Mesendoderm (in vitro differentiated cells): ENCODE results near the gene TMEM106C.

Source experiments
- DNase-seq: peaks from one replicate; pipeline ENCODE4 v3.0.0; 2013
- H2AK5ac ChIP-seq: 2 replicates; pipeline ENCODE4 v1.6.1; 2013; ENCODE audit warnings: low read length, inconsistent platforms
- H2BK120ac ChIP-seq: 2 replicates; pipeline ENCODE4 v1.6.1; 2013; ENCODE audit warnings: low read depth, mild to moderate bottlenecking, low read length, moderate library complexity, mixed read lengths
- H2BK15ac ChIP-seq: replicated peaks from 2 replicates; pipeline ENCODE4 v1.6.1; 2013; ENCODE audit warnings: low read depth, mild to moderate bottlenecking, moderate library complexity
- H2BK5ac ChIP-seq: 2 replicates; pipeline ENCODE4 v1.6.1; 2013; ENCODE audit warnings: low read length, inconsistent platforms
- H3K18ac ChIP-seq: 2 replicates; pipeline ENCODE4 v1.6.1; 2013; ENCODE audit warnings: mild to moderate bottlenecking, low read length, mixed read lengths
- H3K23ac ChIP-seq: one replicate; pipeline ENCODE4 v1.6.1; 2013; ENCODE audit warnings: low read length
- H3K27ac ChIP-seq: 2 replicates; pipeline ENCODE4 v1.5.1; 2013; ENCODE audit warnings: low read depth, mild to moderate bottlenecking, inconsistent platforms, low read length, moderate library complexity
- H3K27me3 ChIP-seq: 2 replicates; pipeline ENCODE4 v1.6.1; 2013; ENCODE audit warnings: low read length, control low read depth, mild to moderate bottlenecking, inconsistent platforms; ENCODE audit not compliant: insufficient read depth, poor library complexity
- H3K36me3 ChIP-seq: 2 replicates; pipeline ENCODE4 v1.6.1; 2013; ENCODE audit warnings: low read length, inconsistent platforms; ENCODE audit not compliant: control insufficient read depth, insufficient read depth
- H3K4ac ChIP-seq: one replicate; pipeline ENCODE4 v1.6.1; 2013; ENCODE audit warnings: low read depth, mild to moderate bottlenecking, low read length, moderate library complexity
- H3K4me1 ChIP-seq: 2 replicates; pipeline ENCODE4 v1.6.1; 2013; ENCODE audit warnings: low read depth, low read length, inconsistent platforms; ENCODE audit not compliant: control insufficient read depth
- H3K4me2 ChIP-seq: 2 replicates; pipeline ENCODE4 v1.6.1; 2013; ENCODE audit warnings: low read length
- H3K4me3 ChIP-seq: 2 replicates; pipeline ENCODE4 v1.5.1; 2013; ENCODE audit warnings: mild to moderate bottlenecking, low read length
- H3K56ac ChIP-seq: one replicate; pipeline ENCODE4 v1.6.1; 2013; ENCODE audit warnings: low read length
- H3K79me1 ChIP-seq: 2 replicates; pipeline ENCODE4 v1.6.1; 2013; ENCODE audit warnings: low read length, inconsistent platforms
- H3K79me2 ChIP-seq: 2 replicates; pipeline ENCODE4 v1.6.1; 2013; ENCODE audit warnings: mild to moderate bottlenecking, low read length; ENCODE audit not compliant: control insufficient read depth, insufficient read depth
- H3K9ac ChIP-seq: 2 replicates; pipeline ENCODE4 v1.6.1; 2013; ENCODE audit warnings: low read length, inconsistent platforms
- H4K5ac ChIP-seq: one replicate; pipeline ENCODE4 v1.6.1; 2013; ENCODE audit warnings: low read length
- H4K8ac ChIP-seq: one replicate; pipeline ENCODE4 v1.6.1; 2013; ENCODE audit warnings: low read depth, mild to moderate bottlenecking, control low read depth, low read length, moderate library complexity
- WGBS: extraction: QIAGEN DNeasy Blood & Tissue Kit; methylation state at CpG from one replicate; pipeline ENCODE4 v1.1.7; 2013; ENCODE audit warnings: low lambda C conversion rate, missing lambda C conversion rate; ENCODE audit not compliant: insufficient coverage; ENCODE audit errors: extremely low coverage; 5-methylcytosine and 5-hydroxymethylcytosine counted together

The TMEM106C gene

GRCh38 chr12:48013287-48013686 is 49.9 kb downstream of the TMEM106C start:
- Histone ChIP-seq H2BK120ac (no peak overlapping the region), H3K79me1 (no peaks in the 10 kb centered on the region), H4K5ac (no peak overlapping the region), H3K4me3 (no peak overlapping the region), H3K4ac (no peak overlapping the region), H4K8ac (no peak overlapping the region), H3K18ac (no peak overlapping the region), H3K23ac (no peak overlapping the region), H3K9ac (no peak overlapping the region), H2AK5ac (no peak overlapping the region), H2BK5ac (no peak overlapping the region), H3K4me1 (no peaks in the 10 kb centered on the region), H3K56ac (no peak overlapping the region), H3K27ac (no peak overlapping the region), H3K79me2 (no peaks in the 10 kb centered on the region), H3K27me3 (peaks cover 75% of the 10 kb centered on the region), H2BK15ac (no peak overlapping the region), H3K4me2 (no peak overlapping the region), H3K36me3 (no peaks in the 10 kb centered on the region)
- DNase-seq, result no peak
- WGBS, result no CpG with 5 or more reads among the region's 2 CpGs

- DNase-seq, result no peak
- Histone ChIP-seq H3K79me1 (no peaks in the 10 kb centered on the region), H3K23ac (no peak overlapping the region), H3K56ac (no peak overlapping the region), H3K4me3 (no peak overlapping the region), H4K8ac (no peak overlapping the region), H3K4me1 (no peaks in the 10 kb centered on the region), H3K4ac (no peak overlapping the region), H3K4me2 (no peak overlapping the region), H4K5ac (no peak overlapping the region), H3K9ac (no peak overlapping the region), H2AK5ac (no peak overlapping the region), H3K27ac (no peak overlapping the region), H2BK120ac (no peak overlapping the region), H3K79me2 (no peaks in the 10 kb centered on the region), H3K27me3 (peaks cover 75% of the 10 kb centered on the region), H3K36me3 (no peaks in the 10 kb centered on the region), H2BK15ac (no peak overlapping the region), H3K18ac (no peak overlapping the region), H2BK5ac (no peak overlapping the region)
- WGBS, result no CpG with 5 or more reads among the region's 1 CpG
Observed at GRCh38 chr12:48015129-48015528, 51.7 kb downstream of the TMEM106C start.

GRCh38 chr12:48015954-48016353 is 52.6 kb downstream of the TMEM106C start:
- no peak overlapping the region for H4K8ac ChIP-seq
- no peak overlapping the region for H3K23ac ChIP-seq
- H2AK5ac ChIP-seq, result no peak overlapping the region
- H3K18ac ChIP-seq, result no peak overlapping the region
- no peaks in the 10 kb centered on the region for H3K79me1 ChIP-seq
- no peak overlapping the region for H3K4me2 ChIP-seq
- no peak overlapping the region for H3K27ac ChIP-seq
- no peaks in the 10 kb centered on the region for H3K79me2 ChIP-seq
- no peak overlapping the region for H2BK15ac ChIP-seq
- H3K4me3 ChIP-seq, result no peak overlapping the region
- H3K4me1 ChIP-seq, result no peaks in the 10 kb centered on the region
- no peak for DNase-seq
- H3K56ac ChIP-seq, result no peak overlapping the region
- H2BK5ac ChIP-seq, result no peak overlapping the region
- H3K27me3 ChIP-seq, result peaks cover 70% of the 10 kb centered on the region
- no peaks in the 10 kb centered on the region for H3K36me3 ChIP-seq
- H2BK120ac ChIP-seq, result no peak overlapping the region
- no peak overlapping the region for H3K4ac ChIP-seq
- no peak overlapping the region for H4K5ac ChIP-seq
- WGBS, result no CpG with 5 or more reads among the region's 7 CpGs
- H3K9ac ChIP-seq, result no peak overlapping the region

- no peak overlapping the region for H3K23ac ChIP-seq
- H2AK5ac ChIP-seq, result no peak overlapping the region
- no peak overlapping the region for H4K8ac ChIP-seq
- H3K79me1 ChIP-seq, result no peaks in the 10 kb centered on the region
- H3K36me3 ChIP-seq, result no peaks in the 10 kb centered on the region
- H3K4me1 ChIP-seq, result no peaks in the 10 kb centered on the region
- H3K56ac ChIP-seq, result no peak overlapping the region
- no peak overlapping the region for H2BK5ac ChIP-seq
- H3K4ac ChIP-seq, result no peak overlapping the region
- H3K79me2 ChIP-seq, result no peaks in the 10 kb centered on the region
- H2BK120ac ChIP-seq, result no peak overlapping the region
- H3K27me3 ChIP-seq, result peaks cover 68% of the 10 kb centered on the region
- H2BK15ac ChIP-seq, result no peak overlapping the region
- no peak overlapping the region for H3K4me2 ChIP-seq
- no CpG with 5 or more reads among the region's 8 CpGs for WGBS
- no peak overlapping the region for H3K18ac ChIP-seq
- no peak overlapping the region for H3K9ac ChIP-seq
- no peak overlapping the region for H4K5ac ChIP-seq
- no peak for DNase-seq
- H3K27ac ChIP-seq, result no peak overlapping the region
- no peak overlapping the region for H3K4me3 ChIP-seq
Observed at GRCh38 chr12:48016373-48017020, 53.1 kb downstream of the TMEM106C start.

- Histone ChIP-seq H3K27me3 (peaks cover 65% of the 10 kb centered on the region), H3K4me2 (no peak overlapping the region), H4K8ac (no peak overlapping the region), H2BK15ac (no peak overlapping the region), H3K27ac (no peak overlapping the region), H3K18ac (no peak overlapping the region), H3K79me1 (no peaks in the 10 kb centered on the region), H2BK120ac (no peak overlapping the region), H3K23ac (no peak overlapping the region), H3K9ac (no peak overlapping the region), H3K56ac (no peak overlapping the region), H3K79me2 (no peaks in the 10 kb centered on the region), H2BK5ac (no peak overlapping the region), H3K4ac (no peak overlapping the region), H3K4me3 (no peak overlapping the region), H3K36me3 (no peaks in the 10 kb centered on the region), H3K4me1 (no peaks in the 10 kb centered on the region), H2AK5ac (no peak overlapping the region), H4K5ac (no peak overlapping the region)
- no CpG with 5 or more reads among the region's 5 CpGs for WGBS
- no peak for DNase-seq
Observed at GRCh38 chr12:48017496-48017895, 54.1 kb downstream of the TMEM106C start.
